ENCODE data around the gene HSPA4. TPM values are rescaled to one million over a fixed set of nuclear protein-coding genes. Genes with fewer than 3 reads are reported as not detected.

The HSPA4 gene
- total and polyA plus RNA-seq, 4 donors = 33.0 to 102 (median 62.5) TPM

- no peak overlapping the region for H3K4me3 ChIP-seq
- no peaks in the 10 kb centered on the region for H3K9me3 ChIP-seq (ENCODE audit: control insufficient read depth in 4 of 4, insufficient read depth in 3 of 4, low read length in 3 of 4)
- H3K36me3 ChIP-seq (ENCODE audit: control insufficient read depth in 4 of 4, insufficient read depth in 4 of 4, low read length in 4 of 4) = peaks cover 13 to 24% (median 18%) of the 10 kb centered on the region in 4 donors
- no peak overlapping the region for H3K9ac ChIP-seq (ENCODE audit: insufficient read depth in 1 of 2, low read length in 2 of 2)
- no peaks in the 10 kb centered on the region for H3K4me1 ChIP-seq (ENCODE audit: control insufficient read depth in 5 of 5, insufficient read depth in 5 of 5, low read length in 5 of 5)
- DNase-seq (no peak), ATAC-seq (ENCODE audit: insufficient read depth, low FRiP score) (no peak)
- H3K27ac ChIP-seq (ENCODE audit: low read depth in 1 of 2, low read length in 1 of 2) = no peak overlapping the region
- H3K27me3 ChIP-seq (ENCODE audit: control insufficient read depth in 3 of 3, insufficient read depth in 3 of 3, low read length in 2 of 3) = no peaks in the 10 kb centered on the region
- TF ChIP-seq, protein P1, sequence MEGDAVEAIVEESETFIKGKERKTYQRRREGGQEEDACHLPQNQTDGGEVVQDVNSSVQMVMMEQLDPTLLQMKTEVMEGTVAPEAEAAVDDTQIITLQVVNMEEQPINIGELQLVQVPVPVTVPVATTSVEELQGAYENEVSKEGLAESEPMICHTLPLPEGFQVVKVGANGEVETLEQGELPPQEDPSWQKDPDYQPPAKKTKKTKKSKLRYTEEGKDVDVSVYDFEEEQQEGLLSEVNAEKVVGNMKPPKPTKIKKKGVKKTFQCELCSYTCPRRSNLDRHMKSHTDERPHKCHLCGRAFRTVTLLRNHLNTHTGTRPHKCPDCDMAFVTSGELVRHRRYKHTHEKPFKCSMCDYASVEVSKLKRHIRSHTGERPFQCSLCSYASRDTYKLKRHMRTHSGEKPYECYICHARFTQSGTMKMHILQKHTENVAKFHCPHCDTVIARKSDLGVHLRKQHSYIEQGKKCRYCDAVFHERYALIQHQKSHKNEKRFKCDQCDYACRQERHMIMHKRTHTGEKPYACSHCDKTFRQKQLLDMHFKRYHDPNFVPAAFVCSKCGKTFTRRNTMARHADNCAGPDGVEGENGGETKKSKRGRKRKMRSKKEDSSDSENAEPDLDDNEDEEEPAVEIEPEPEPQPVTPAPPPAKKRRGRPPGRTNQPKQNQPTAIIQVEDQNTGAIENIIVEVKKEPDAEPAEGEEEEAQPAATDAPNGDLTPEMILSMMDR (IDR thresholded peaks at IDR 0.05; ENCODE audit: control extremely low read depth, extremely low read depth) = no peak
- WGBS, 2 donors = 70 to 90% methylated on average over 4 of the region's 4 CpGs
These were observed 34.6 kb downstream of the HSPA4 start for GRCh38 chr5:133086366-133086875.

DNA sequence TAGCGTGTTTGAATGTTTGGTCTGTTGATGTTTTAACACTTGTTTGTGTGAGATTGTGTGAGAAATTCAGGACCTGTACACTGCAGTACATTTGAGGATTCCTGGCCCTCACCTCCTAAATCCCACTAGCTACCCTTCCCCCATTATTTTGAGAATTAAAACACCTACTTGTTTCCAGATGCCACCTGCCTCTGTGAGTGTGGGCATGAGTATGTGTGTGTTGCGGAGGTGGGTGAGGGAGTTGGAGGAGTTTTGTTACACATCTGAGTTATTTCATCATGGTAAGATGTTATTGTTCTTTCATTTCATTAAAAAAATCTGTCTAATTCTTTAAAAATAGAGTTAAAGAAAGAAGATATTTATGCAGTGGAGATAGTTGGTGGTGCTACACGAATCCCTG, 36.3 kb downstream of the HSPA4 start:
- Histone ChIP-seq H3K27ac (ENCODE audit: low read depth in 1 of 2, low read length in 1 of 2) (no peak overlapping the region), H3K9me3 (ENCODE audit: control insufficient read depth in 4 of 4, insufficient read depth in 3 of 4, low read length in 3 of 4) (no peaks in the 10 kb centered on the region), H3K4me1 (ENCODE audit: control insufficient read depth in 5 of 5, insufficient read depth in 5 of 5, low read length in 5 of 5) (no peaks in the 10 kb centered on the region), H3K4me3 (no peak overlapping the region), H3K36me3 (ENCODE audit: control insufficient read depth in 4 of 4, insufficient read depth in 4 of 4, low read length in 4 of 4) (peaks cover 17 to 39% (median 27%) of the 10 kb centered on the region in 4 donors), H3K27me3 (ENCODE audit: control insufficient read depth in 3 of 3, insufficient read depth in 3 of 3, low read length in 2 of 3) (no peaks in the 10 kb centered on the region), H3K9ac (ENCODE audit: insufficient read depth in 1 of 2, low read length in 2 of 2) (no peak overlapping the region)
- DNase-seq (no peak), ATAC-seq (ENCODE audit: insufficient read depth, low FRiP score) (no peak)
- TF ChIP-seq, protein P1 (IDR thresholded peaks at IDR 0.05; ENCODE audit: control extremely low read depth, extremely low read depth) = no peak
- 97 to 98% methylated on average over 3 of the region's 3 CpGs for WGBS, 2 donors

- WGBS, 2 donors = 91 to 97% methylated on average over 3 of the region's 3 CpGs
- Histone ChIP-seq H3K9me3 (ENCODE audit: control insufficient read depth in 4 of 4, insufficient read depth in 3 of 4, low read length in 3 of 4) (no peaks in the 10 kb centered on the region), H3K4me3 (no peak overlapping the region), H3K27ac (ENCODE audit: low read depth in 1 of 2, low read length in 1 of 2) (no peak overlapping the region), H3K9ac (ENCODE audit: insufficient read depth in 1 of 2, low read length in 2 of 2) (no peak overlapping the region), H3K27me3 (ENCODE audit: control insufficient read depth in 3 of 3, insufficient read depth in 3 of 3, low read length in 2 of 3) (no peaks in the 10 kb centered on the region), H3K36me3 (ENCODE audit: control insufficient read depth in 4 of 4, insufficient read depth in 4 of 4, low read length in 4 of 4) (peaks cover 18 to 51% (median 27%) of the 10 kb centered on the region in 4 donors), H3K4me1 (ENCODE audit: control insufficient read depth in 5 of 5, insufficient read depth in 5 of 5, low read length in 5 of 5) (no peaks in the 10 kb centered on the region)
- TF ChIP-seq, protein P1 (IDR thresholded peaks at IDR 0.05; ENCODE audit: control extremely low read depth, extremely low read depth) = no peak
- ATAC-seq (ENCODE audit: insufficient read depth, low FRiP score) (no peak), DNase-seq (no peak)
These were observed 39.2 kb downstream of the HSPA4 start for GRCh38 chr5:133091034-133091433.

DNA sequence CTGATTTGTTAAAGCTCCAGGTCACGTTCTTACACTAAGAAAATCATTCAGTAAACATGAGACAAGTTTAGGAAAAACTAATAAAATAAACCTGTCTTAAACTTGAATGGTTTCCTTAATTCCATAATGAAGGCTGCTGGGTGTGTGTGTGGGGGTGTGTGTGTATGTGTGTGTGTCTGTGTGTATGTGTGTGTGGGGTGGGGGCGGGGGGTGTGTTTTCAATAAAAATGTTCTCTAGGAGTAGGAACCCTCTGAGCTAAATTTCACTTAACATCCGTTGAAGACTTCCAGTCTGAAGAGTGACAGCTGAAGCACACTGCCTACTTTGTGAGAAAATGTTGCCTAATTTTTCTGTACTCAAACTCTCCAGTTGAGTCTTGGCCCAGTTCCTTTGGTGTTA, 54.5 kb downstream of the HSPA4 start:
- WGBS, 2 donors = 71 to 76% methylated on average over 3 of the region's 3 CpGs
- no peak overlapping the region for H3K27ac ChIP-seq (ENCODE audit: low read depth in 1 of 2, low read length in 1 of 2)
- no peaks in the 10 kb centered on the region for H3K9me3 ChIP-seq (ENCODE audit: control insufficient read depth in 4 of 4, insufficient read depth in 3 of 4, low read length in 3 of 4)
- no peak overlapping the region for H3K4me3 ChIP-seq
- no peak for DNase-seq
- no peaks in the 10 kb centered on the region for H3K27me3 ChIP-seq (ENCODE audit: control insufficient read depth in 3 of 3, insufficient read depth in 3 of 3, low read length in 2 of 3)
- H3K9ac ChIP-seq (ENCODE audit: insufficient read depth in 1 of 2, low read length in 2 of 2) = no peak overlapping the region
- no peak for ATAC-seq (ENCODE audit: insufficient read depth, low FRiP score)
- peaks cover 10 to 30% (median 15%) of the 10 kb centered on the region in 4 donors for H3K36me3 ChIP-seq (ENCODE audit: control insufficient read depth in 4 of 4, insufficient read depth in 4 of 4, low read length in 4 of 4)
- TF ChIP-seq, protein P1 (IDR thresholded peaks at IDR 0.05; ENCODE audit: control extremely low read depth, extremely low read depth) = no peak
- H3K4me1 ChIP-seq (ENCODE audit: control insufficient read depth in 5 of 5, insufficient read depth in 5 of 5, low read length in 5 of 5) = peaks cover 0 to 3% (median 0%) of the 10 kb centered on the region in 5 donors

Data from lung (tissue), 12 donors.